Measurements from ENCODE around the gene STXBP5L. TPM values are rescaled to one million over a fixed set of nuclear protein-coding genes. Genes with fewer than 3 reads are reported as not detected.

STXBP5L gene
- total and polyA plus RNA-seq, 4 donors: not detected

- Histone ChIP-seq H3K27ac (ENCODE audit: low read depth in 1 of 2, low read length in 2 of 2) (no peak overlapping the region), H3K27me3 (ENCODE audit: control insufficient read depth in 4 of 4, insufficient read depth in 4 of 4, low read length in 3 of 4) (no peaks in the 10 kb centered on the region), H3K36me3 (ENCODE audit: control insufficient read depth in 4 of 4, insufficient read depth in 3 of 4, low read depth in 1 of 4, low read length in 3 of 4) (no peaks in the 10 kb centered on the region), H3K4me3 (ENCODE audit: low read depth in 1 of 3, low read length in 3 of 3) (no peak overlapping the region), H3K4me1 (ENCODE audit: control insufficient read depth in 4 of 4, insufficient read depth in 4 of 4, low read length in 3 of 4) (no peaks in the 10 kb centered on the region), H3K9me3 (ENCODE audit: control insufficient read depth in 4 of 4, low read length in 3 of 4) (peaks cover 0 to 1% (median 0%) of the 10 kb centered on the region in 4 donors), H3K9ac (ENCODE audit: low read depth in 1 of 2, low read length in 2 of 2) (no peak overlapping the region)
- TF ChIP-seq SP1 (IDR thresholded peaks at IDR 0.05) (no peak), JUND (IDR thresholded peaks at IDR 0.05) (no peak), EGR1 (IDR thresholded peaks at IDR 0.05; ENCODE audit: low read depth in 2 of 2) (no peak), NR2F2 (IDR thresholded peaks at IDR 0.05) (no peak), TAF1 (conservative IDR thresholded peaks at IDR 0.05) (no peak), HNF4G (IDR thresholded peaks at IDR 0.05) (no peak), GABPA (IDR thresholded peaks at IDR 0.05 in 1 of 2, conservative IDR thresholded peaks at IDR 0.05 in 1 of 2) (no peak), REST (IDR thresholded peaks at IDR 0.05) (no peak), MAX (IDR thresholded peaks at IDR 0.05) (no peak)
- DNase-seq (ENCODE audit: low spot score): no peak
- WGBS: 55% methylated on average over 6 of the region's 6 CpGs
Measured at GRCh38 chr3:121072133-121072532, 164.1 kb downstream of the STXBP5L start.

GRCh38 chr3:121073011-121073410, 165.0 kb downstream of the STXBP5L start:
- 84% methylated on average over 7 of the region's 7 CpGs for WGBS
- no peak overlapping the region for H3K9ac ChIP-seq (ENCODE audit: low read depth in 1 of 2, low read length in 2 of 2)

More at GRCh38 chr3:121073011-121073410, 165.0 kb downstream of the STXBP5L start:
- no peak for DNase-seq (ENCODE audit: low spot score)
- Histone ChIP-seq H3K9me3 (ENCODE audit: control insufficient read depth in 4 of 4, low read length in 3 of 4) (peaks cover 0 to under 1% (median 0%) of the 10 kb centered on the region in 4 donors), H3K36me3 (ENCODE audit: control insufficient read depth in 4 of 4, insufficient read depth in 3 of 4, low read depth in 1 of 4, low read length in 3 of 4) (no peaks in the 10 kb centered on the region), H3K4me3 (ENCODE audit: low read depth in 1 of 3, low read length in 3 of 3) (no peak overlapping the region), H3K4me1 (ENCODE audit: control insufficient read depth in 4 of 4, insufficient read depth in 4 of 4, low read length in 3 of 4) (no peaks in the 10 kb centered on the region), H3K27me3 (ENCODE audit: control insufficient read depth in 4 of 4, insufficient read depth in 4 of 4, low read length in 3 of 4) (no peaks in the 10 kb centered on the region), H3K27ac (ENCODE audit: low read depth in 1 of 2, low read length in 2 of 2) (no peak overlapping the region)
- no peak for TF ChIP-seq HNF4G (IDR thresholded peaks at IDR 0.05)
- TF ChIP-seq REST (IDR thresholded peaks at IDR 0.05): no peak
- TF ChIP-seq FOXA2 (IDR thresholded peaks at IDR 0.05): no peak
- TF ChIP-seq EGR1 (IDR thresholded peaks at IDR 0.05; ENCODE audit: low read depth in 2 of 2): no peak
- no peak for TF ChIP-seq CTCF (IDR thresholded peaks at IDR 0.05; ENCODE audit: low read depth, low read length, missing input control)
- TF ChIP-seq SP1 (IDR thresholded peaks at IDR 0.05): no peak
- TF ChIP-seq TAF1 (conservative IDR thresholded peaks at IDR 0.05): no peak
- TF ChIP-seq RAD21 (IDR thresholded peaks at IDR 0.05): no peak
- no peak for TF ChIP-seq JUND (IDR thresholded peaks at IDR 0.05)
- no peak for TF ChIP-seq MAX (IDR thresholded peaks at IDR 0.05)
- TF ChIP-seq NR2F2 (IDR thresholded peaks at IDR 0.05): no peak
- no peak for TF ChIP-seq FOXA1 (IDR thresholded peaks at IDR 0.05)
- no peak for TF ChIP-seq ZBTB33 (IDR thresholded peaks at IDR 0.05)
- TF ChIP-seq GABPA (IDR thresholded peaks at IDR 0.05 in 1 of 2, conservative IDR thresholded peaks at IDR 0.05 in 1 of 2): no peak
- no peak for TF ChIP-seq HNF4A (conservative IDR thresholded peaks at IDR 0.05)
- no peak for TF ChIP-seq RXRA (IDR thresholded peaks at IDR 0.05)
- TF ChIP-seq YY1 (IDR thresholded peaks at IDR 0.05): no peak
- TF ChIP-seq ATF3 (IDR thresholded peaks at IDR 0.05): no peak

Data from liver (tissue), 9 donors.